22Rv1 (cell line): ENCODE results near the gene ASAP2.

Experiments used
- H3K27ac ChIP-seq: fragments of 450-650 bp; 2 replicates; pipeline ENCODE4 v1.5.1; 2017
- ZFX ChIP-seq: fragments of 450-650 bp; IDR thresholded peaks from 2 replicates; pipeline ENCODE4 v1.6.1; 2017; ENCODE audit warnings: antibody characterized with exemption, borderline replicate concordance
- TF ChIP-seq, protein P1 (sequence below): fragments of 450-650 bp; IDR thresholded peaks from 2 replicates; pipeline ENCODE4 v1.5.1; 2017; ENCODE audit warnings: mild to moderate bottlenecking

The ASAP2 gene

GRCh38 chr2:9298583-9298982 is 92.0 kb downstream of the ASAP2 start:
- H3K27ac ChIP-seq = no peak overlapping the region
- no peak for TF ChIP-seq ZFX
- TF ChIP-seq, protein P1, sequence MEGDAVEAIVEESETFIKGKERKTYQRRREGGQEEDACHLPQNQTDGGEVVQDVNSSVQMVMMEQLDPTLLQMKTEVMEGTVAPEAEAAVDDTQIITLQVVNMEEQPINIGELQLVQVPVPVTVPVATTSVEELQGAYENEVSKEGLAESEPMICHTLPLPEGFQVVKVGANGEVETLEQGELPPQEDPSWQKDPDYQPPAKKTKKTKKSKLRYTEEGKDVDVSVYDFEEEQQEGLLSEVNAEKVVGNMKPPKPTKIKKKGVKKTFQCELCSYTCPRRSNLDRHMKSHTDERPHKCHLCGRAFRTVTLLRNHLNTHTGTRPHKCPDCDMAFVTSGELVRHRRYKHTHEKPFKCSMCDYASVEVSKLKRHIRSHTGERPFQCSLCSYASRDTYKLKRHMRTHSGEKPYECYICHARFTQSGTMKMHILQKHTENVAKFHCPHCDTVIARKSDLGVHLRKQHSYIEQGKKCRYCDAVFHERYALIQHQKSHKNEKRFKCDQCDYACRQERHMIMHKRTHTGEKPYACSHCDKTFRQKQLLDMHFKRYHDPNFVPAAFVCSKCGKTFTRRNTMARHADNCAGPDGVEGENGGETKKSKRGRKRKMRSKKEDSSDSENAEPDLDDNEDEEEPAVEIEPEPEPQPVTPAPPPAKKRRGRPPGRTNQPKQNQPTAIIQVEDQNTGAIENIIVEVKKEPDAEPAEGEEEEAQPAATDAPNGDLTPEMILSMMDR = no peak

GRCh38 chr2:9299161-9300100 is 92.8 kb downstream of the ASAP2 start:
- H3K27ac ChIP-seq = no peak overlapping the region
- no peak for TF ChIP-seq ZFX
- TF ChIP-seq, protein P1 = no peak

GRCh38 chr2:9300214-9300613 is 93.6 kb downstream of the ASAP2 start:
- H3K27ac ChIP-seq = no peak overlapping the region

GRCh38 chr2:9300829-9301453 is 94.3 kb downstream of the ASAP2 start:
- H3K27ac ChIP-seq = no peak overlapping the region
- TF ChIP-seq, protein P1 = no peak
- TF ChIP-seq ZFX = no peak

More at GRCh38 chr2:9300214-9300613, 93.6 kb downstream of the ASAP2 start:
- TF ChIP-seq, protein P1 = no peak
- no peak for TF ChIP-seq ZFX

DNA sequence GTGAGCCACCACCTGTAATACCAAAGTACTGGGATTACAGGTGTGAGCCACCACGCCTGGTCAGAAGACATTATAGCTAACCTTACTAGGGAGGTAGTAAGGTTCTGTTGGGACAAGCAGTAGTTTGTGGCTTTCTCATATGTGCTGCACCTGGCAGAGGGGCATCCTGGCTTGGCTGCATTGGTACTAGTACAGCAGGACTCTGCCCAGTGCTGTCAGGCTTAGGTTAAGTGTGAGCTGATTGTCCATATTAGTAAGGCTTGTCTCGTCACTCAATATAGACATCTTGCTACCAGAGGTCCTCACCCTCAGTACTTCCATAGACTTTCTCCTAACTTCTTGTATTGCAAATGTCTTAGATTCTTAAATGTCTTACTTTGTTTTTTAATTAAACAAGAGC is 96.1 kb downstream of the ASAP2 start:
- no peak for TF ChIP-seq ZFX
- TF ChIP-seq, protein P1 = no peak
- H3K27ac ChIP-seq = no peak overlapping the region

GRCh38 chr2:9303528-9304225 is 97.1 kb downstream of the ASAP2 start:
- TF ChIP-seq, protein P1 = no peak
- TF ChIP-seq ZFX = no peak
- H3K27ac ChIP-seq = no peak overlapping the region
